Tongue (tissue), 2 donors: ENCODE data around the gene NKAIN2. TPM values are rescaled to one million over a fixed set of nuclear protein-coding genes. Genes with fewer than 3 reads are reported as not detected.
"Not testable (repeated sequence)": the region's sequence is repeated elsewhere in the genome, so short reads cannot be mapped to it uniquely, and the experiment has no call there.

Experiments used
- DNase-seq: peaks from one replicate; pipeline ENCODE4 v3.0.0-alpha.2; 2015
- total RNA-seq: library from RNA; depleted of rRNA; stranded (reverse); fragments of >200 nt; gene quantifications from one replicate; pipeline ENCODE4 v1.2.3, GENCODE V29; 2014

The NKAIN2 gene
- total RNA-seq, 1 donor from 2014 or later = 1.7 TPM

DNA sequence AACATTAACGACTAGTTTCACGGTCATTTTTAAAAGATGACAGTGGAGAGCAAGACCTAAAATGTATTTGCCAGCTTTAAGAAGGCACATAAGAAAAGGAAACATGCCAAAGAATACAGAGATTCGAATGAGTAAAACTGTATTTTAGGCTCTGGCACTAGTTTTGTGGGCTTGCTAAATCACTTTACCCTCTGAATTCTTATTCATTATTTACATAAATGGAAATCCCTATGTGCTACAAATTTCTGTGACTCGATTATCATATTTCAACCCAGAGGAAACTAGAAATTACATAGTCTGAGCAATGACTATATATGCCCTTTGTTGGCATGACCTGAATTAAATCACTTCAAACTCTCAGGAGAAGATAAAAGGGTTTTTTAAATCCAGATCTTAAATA lies 716.8 kb downstream of the NKAIN2 start:
- no peak for DNase-seq

DNA sequence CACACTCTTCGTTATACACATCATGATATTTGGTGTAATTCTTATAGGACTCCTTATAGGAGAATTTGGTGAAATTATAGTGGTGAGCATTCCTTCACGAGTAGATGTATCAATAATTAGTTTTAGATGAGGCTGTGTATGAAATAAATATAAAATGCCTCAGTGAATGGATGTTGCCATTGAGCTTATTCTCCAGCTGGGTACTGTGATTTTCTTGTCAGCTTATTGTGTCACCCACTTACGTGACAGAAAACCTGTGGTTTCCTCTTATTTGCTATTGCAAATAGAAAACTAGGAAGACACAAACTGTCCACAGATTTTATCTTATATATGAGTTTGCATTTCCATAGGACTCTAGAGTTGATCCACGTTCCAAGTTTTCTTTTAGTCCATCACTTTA lies 718.7 kb downstream of the NKAIN2 start:
- no peak for DNase-seq

DNA sequence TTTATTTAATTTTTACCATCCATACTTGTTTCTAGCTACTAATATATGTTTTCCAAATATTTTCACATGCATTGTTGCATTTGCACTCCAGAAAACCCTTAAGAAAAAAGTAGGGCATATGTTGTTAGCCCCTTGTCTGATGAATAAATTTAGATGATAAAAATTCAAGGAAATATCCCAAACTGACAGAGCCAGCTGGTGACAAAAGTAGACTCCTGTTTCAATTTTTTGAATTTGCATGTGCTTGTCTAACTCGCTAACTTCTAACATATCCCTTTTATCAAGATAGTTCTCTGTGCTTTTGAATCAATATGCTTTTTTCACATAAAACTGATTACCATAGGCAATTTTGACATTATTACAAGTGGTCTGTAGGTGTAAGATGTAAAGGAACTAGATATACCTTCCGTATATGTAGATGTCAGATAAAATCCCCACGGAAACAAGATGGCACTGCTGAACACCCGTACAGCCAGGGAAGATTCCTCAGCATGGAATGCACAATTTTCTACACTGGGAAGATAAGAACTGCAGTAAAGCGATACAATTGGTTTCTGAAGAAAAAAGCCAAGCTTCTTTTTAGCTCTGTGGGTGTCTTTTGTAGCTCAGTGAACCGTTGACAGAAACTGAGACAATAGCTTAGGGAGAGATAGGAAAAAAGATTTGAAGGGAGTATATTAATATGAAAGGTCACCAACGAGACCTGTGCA lies 721.0 kb downstream of the NKAIN2 start:
- no peak for DNase-seq

DNA sequence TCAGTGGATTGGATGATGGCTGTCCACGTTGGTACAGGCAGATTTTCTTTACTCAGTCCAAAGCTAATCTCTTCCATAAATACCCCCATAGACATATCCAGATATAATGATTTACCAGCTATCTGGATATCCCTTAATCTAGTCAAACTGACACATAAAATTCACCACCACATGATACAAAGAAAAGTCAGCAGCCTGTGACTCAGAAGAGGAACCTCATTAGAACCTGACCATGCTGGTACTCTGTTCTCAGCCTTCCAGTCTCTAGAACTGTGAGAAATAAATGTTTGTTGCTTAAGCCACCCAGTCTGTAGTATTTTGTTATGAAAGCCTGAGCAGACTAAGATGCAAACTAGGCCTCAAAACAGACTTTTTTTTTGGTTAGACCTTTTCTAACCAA lies 727.3 kb downstream of the NKAIN2 start:
- no peak for DNase-seq

DNA sequence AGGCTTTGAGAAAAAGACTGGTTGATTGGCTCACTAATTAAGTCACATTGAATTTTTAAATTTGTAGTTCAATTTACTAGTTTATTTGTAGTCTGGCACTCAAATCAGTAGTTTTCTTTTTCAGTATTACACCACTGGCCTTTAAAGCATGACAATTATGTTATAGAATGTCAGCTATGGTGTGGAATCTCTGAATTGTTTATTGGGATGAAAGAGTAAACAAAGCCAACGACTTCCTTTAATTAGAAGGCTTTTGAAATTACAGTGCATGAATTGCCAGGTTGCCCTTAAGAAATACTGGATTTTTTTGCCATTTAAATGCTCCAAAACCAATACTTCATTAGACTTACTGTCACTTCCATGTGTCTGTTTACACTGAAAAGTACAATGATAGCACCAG lies 731.6 kb downstream of the NKAIN2 start:
- DNase-seq = no peak

DNA sequence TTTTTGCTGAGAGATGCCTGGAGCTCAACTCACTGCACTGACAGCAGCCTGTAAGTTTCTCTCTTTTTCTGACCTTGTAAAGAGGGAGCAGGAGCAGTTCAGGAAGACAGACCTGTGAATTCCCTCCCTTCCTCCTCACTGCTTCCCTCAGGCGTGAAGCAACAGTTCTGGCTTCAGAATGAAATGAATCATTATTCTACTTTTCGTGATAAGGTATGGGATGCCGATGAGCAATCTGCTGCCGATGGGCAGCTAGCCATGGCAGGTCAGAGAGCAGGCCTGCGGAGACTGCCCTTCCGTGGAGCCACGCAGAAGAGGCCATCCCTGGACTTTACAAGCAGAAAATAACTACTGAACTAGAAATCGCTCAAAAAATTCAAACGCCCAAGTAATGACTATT lies 732.1 kb downstream of the NKAIN2 start:
- DNase-seq = no peak

DNA sequence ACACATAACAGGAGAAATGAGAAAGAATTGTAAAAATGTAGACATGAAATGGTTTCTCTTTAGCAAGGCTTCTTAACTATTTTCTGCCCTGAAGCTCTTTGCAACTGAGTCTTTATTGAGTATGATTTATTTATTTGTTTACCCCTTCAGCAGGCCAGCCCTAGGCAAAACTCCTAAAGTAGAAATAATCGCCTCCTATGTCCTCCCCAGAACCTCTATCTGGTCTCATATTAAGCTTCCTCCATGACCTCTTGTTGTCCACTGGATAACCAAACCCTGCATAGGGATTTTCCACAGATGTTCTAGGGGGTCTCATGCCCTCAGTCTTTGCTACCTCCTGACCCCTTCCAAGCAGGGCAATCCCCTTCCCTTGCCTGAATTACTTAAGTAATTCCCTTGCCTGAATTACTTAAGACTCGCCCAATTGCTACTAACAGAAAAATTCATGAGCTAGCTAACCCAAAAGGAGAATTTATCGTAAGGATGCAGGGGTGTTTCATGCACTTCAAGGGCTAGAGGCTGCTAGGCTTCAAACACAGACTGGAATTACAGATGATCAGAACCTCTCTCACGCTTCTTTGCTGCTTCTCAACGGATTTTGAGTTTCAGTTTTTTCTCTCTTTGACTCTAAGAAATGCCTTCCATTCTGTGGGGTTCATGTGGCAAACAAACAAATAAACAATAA lies 732.6 kb downstream of the NKAIN2 start:
- no peak for DNase-seq

DNA sequence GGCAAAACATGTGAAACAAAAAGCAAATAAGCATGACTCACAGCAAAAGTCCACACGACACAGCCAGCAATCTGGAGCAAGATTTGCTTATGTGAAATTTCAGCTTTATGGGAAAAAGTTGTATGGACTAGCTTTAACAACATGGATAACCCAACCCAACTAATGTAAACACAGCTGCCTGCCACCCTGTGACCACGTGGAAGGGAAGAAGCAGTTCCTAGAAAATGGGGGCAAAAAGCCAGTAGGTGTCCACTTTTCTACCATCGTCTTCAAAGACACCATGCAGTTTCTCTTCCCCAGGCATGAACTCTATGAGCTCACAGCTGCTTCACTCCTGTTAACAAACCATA lies 733.2 kb downstream of the NKAIN2 start:
- DNase-seq = no peak

DNA sequence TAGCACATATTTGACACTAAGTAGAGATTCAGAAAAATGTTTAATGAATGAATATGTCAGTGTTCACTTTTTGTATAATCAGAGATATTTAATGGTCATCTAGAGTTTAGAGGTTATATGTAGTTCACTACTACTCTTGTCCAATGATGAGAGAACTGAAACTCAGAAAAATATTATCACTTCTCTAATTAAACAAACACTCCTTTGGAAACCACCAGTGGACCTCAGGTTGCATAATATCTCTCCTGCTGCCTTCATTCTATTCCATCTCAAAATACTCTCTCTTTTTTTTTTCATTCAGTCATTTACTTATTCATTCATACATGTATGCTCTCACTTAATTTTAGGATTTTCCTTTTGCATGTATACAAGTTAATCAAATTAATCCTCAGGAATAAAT lies 735.4 kb downstream of the NKAIN2 start:
- no peak for DNase-seq

DNA sequence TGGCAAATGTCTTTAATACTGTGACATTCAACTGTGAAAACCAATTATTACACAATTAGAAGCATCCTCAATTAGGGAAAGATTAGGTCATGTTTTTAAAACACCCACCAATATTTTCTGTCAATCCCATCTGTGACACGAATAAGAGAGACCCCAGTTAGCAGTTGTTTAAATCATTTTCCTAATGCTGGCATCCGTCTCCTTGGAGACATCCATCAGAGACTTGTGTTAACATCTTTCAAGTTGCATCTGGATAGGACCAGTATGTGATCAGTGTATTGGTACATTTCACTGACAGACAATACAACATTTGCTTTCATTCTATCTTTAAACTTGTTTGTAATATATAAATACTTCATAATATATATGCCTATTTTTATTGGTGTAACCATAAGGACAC lies 737.9 kb downstream of the NKAIN2 start:
- DNase-seq = no peak

DNA sequence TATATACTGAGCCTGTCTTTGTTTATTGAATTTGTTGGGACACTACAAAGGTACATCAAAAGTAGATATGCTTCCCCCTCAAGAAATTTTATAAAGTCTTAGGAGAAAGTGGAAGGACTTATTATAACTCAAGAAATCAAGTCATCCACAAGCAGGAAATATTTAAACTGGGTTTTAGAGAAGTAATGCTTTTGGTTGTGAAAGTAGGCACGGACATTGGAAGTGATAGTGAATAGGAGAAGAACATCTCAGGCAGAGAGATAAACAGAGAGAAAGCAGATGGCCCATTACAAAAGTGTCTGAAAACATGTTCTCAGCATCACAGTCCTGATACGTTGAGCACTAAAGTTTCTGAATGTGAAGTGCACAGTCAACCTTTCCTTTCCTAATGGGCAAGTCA lies 742.9 kb downstream of the NKAIN2 start:
- no peak for DNase-seq

DNA sequence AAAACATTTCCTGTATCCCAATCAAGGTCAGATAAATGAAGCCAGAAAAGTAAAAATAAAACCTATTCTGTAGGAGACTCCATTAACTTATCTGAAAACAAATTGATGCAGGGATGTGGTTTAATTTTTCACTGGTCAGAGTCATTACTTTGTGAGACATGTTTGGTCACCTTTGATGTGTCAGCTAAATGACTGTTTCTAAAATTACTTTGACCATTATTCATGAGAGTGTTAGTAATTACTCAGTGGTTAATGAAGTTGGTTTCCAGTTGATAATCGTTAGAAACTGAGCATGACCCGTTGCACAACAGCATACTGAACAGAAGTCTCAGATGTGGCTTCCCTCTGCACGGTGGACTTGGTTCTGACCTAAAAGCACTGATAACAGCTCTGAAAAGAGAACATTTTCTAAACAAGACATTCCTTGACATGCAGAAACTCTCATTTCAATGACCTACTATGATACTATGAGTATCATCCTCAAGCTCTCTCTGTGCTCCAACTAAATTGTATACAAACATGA lies 748.1 kb downstream of the NKAIN2 start:
- DNase-seq = no peak

DNA sequence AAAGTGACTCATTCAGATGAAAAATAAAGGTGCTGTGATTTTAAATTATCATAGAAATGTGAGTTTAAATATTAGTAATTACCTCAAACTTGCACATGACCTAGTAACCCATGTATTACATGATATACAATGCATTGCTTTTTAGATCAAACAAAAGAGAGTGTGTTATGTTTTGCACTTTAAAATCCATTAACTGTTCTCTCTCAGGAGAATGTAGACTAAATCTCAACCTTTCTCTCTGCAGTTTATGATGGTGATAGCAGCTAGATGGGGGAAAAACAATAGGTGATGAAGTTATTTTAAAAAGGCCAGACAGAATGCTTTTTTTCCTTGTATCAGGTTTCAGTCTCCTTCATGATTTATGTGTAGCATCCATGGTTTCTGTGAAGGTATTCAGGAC lies 754.2 kb downstream of the NKAIN2 start:
- no peak for DNase-seq

DNA sequence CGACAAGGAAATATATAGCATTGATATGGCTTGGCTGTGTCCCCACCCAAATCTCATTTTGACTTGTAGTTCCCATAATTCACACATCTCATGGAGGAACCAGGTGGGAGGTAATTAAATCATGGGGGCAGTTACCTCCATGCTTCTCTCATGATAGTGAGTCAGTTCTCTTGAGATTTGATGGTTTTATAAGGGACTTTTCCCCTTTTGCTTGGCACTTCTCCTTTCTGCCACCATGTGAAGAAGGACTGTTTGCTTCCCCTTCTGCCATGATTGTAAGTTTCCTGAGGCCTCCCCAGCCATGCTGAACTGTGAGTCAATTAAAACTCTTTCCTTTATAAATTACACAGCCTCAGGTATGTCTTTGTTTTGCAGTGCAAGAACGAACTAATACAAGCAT lies 756.4 kb downstream of the NKAIN2 start:
- DNase-seq = not testable (repeated sequence)

DNA sequence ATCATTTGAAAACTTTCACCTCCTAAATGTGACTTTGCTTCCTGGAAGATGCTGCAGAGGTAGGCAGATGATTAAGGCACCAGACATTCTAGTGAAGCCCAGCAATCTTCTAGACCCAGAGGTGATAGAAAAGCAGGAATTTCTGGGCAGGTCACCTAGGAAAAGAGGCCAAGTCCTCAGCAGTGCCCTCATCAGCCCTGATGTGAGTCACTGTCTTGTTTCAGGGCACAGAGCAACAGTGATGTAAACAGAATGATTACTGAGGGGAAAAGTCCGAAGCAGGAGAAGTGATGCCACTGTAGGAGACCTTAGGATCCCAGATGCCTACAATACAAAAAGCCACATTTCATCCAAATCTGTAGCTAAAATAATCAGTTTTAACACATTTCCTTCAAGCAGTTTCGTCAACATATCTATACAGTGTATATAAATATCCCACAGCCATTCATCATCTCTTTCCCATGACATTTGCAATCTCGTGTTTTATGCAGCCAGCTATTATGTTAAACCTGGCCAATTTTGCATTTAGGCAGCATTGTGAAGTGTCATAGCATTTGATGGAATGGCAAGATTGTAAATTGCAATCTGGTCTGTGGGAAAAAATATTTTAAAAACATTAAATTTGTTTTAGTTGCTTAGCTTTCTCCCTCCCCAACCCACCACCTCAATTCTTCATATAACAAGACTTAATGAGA lies 757.4 kb downstream of the NKAIN2 start:
- no peak for DNase-seq

DNA sequence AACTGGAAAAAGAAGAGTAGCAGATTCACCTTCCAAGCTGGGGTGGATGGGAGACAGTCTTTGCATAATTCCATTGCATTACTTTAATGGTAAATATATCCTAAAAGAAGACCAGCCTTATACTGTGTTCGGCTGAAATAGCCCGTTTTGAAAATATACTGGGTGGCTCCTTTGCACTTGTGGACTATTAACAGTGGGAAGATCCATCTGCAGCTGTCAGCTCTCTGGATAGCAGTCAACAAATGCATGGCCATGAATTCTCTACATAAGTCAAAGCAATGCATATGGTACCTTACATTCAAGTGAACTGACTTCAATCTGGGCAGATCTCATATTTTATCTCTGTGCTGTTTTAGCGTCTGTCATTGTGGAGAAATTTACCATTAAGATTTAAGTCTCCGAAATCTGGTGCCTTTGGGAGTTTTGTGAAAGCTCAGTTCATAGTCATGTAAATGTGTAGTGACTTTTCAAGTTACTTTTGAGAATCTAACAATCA lies 758.0 kb downstream of the NKAIN2 start:
- DNase-seq = peak; percentile 32

DNA sequence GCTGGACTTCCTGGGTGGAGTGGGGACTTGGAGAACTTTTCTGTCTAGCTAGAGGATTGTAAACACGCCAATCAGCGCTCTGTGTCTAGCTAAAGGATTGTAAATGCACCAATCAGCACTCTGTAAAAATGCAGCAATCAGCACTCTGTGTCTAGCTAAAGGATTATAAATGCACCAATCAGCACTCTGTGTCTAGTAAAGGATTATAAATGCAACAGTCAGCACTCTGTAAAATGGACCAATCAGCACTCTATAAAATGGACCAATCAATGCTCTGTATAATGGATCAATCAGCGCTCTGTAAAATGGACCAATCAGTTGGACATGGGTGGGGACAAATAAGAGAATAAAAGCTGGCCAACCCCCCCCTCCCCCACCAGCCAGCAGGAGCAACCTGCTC lies 760.5 kb downstream of the NKAIN2 start:
- DNase-seq = not testable (repeated sequence)

DNA sequence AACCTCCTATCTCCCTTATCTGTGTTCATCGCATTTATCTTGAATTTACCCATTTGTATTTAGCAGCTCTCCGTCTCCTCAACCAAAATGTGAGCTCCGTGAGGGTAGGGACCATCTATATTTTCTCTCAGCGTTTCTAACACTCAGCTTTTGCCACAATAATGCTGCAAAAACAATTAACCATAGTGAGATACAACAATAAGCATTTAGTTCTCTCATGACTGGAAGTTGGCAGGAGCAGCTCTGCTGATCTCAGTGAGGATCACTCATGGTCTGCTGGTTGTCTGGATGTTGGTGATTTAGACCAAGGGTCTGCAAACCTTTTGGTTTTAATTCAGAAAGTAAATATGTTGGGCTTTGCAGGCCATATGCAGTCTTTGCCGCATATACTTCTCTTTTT lies 763.7 kb downstream of the NKAIN2 start:
- no peak for DNase-seq

DNA sequence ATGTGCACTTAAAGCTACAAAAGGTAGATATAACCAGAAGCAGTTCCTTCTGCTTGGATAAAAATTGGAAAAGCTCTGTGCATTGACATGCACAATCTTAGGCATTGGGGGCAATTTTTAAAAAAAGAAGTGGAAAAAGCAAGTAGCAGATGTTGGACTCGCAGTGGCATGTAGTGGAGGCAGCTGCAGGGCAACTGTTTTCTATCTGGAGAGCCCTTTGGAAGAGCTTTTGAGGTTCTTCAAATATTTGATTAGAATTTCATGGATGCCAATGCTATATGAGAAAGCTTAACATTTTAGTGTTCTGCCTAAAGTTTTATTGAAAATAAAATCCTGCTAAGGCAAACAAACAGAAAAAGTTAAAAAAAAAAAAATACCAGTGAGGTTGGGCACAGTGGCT lies 770.3 kb downstream of the NKAIN2 start:
- peak; percentile 28 for DNase-seq

DNA sequence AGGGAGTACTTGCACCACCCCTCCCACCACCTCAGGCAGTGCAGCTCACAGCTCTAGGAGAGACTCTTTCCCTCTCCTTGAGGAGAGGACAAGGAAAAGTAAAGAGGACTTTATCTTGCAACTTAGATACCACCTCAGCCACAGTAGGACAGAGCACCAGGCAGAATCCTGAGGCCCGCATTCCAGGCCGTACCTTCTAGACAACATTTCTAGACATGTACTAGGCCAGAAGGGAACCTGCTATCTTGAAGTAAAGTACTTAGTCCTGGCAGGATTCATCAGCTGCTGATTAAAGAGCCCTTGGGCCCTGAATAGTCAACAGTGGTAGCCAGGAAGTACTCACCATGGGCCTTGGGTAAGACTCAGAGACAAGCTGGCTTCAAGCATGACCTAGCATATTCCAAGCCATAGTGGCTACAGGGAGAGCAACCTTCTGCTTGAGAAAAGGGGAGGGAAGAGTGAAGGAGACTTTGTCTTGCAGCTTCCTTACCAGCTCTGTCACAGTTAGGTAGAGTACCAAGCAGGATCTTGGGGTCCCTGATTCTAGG lies 774.1 kb downstream of the NKAIN2 start:
- DNase-seq = no peak

DNA sequence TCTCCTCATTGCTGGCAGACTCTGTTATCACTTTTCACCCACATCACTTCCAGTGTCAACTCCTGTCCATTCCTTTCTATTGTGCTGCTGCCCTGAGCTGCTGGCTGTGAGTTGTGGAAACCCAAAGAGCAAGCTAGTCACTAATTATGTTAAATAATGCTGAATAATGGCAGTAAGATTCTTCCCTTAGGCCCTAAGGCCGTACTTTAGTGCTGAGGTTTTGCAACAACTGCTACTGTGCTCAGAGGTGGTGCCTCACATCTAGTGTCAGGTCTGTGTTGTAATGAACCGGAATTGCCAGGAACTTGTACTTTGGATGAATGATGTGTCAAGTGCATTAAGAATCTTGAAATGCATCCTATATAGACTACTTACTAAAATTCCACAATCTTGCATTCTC lies 786.3 kb downstream of the NKAIN2 start:
- DNase-seq = no peak

DNA sequence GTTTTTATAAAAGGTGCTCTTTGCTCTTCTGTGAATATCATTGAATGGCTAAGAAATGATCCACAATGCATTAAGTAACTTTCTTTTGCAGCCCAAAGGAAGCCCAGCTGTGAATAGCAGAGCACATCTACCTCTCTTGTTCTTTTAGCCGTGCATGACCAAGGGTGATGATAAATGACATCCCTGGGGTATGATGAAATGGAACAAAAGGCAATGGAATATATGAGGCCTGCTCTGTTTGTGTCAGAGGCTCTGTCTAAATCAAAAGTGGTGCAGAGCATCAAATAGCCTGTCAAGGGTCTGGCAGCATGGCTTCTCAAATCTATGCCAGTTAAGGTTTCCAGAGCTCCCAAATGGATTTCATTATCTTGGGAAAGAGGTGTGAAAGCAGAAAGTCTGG lies 796.0 kb downstream of the NKAIN2 start:
- DNase-seq = no peak

DNA sequence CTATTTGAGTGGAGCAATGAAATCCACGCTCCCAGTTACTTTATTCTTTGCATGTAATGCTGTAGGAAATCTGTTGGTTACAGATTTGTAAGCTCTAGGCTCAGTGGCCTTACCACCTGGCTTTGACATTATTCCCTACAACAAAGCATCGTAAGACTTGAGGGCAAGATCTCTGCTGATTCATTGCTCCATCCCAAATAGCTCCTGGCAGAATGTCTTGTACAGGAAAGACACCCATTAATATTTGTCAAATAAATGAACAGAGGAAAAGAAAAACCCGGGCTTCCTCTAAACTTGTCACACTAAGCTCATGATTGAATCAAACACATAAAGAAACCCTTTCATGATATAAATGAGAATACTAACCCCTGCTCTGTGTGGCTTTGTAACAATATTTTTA lies 801.1 kb downstream of the NKAIN2 start:
- DNase-seq = no peak
